ENCODE data around the gene PCED1B. TPM values are rescaled to one million over a fixed set of nuclear protein-coding genes. Genes with fewer than 3 reads are reported as not detected.

The PCED1B gene
- total RNA-seq, 1 experiment from 2014 or later: 0.24 TPM

DNA sequence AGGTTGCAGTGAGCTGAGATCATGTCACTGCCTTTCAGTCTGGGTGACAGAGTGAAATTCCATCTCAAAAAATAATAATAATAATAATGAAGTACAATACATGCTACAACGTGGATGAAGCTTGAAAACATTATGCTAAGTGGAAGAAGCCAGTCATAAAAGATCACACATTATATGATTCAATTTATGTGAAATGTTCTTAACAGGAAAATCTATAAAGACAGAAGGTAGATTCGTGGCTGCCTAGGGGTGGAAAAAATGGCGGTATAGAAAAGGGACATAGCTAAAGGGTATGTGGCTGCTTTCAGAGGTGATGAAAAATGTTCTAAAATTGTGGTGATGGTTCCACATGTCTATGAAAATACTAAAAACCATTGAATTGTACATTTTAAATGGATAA is 41.3 kb downstream of the PCED1B start:
- no peak for DNase-seq (ENCODE audit: low read depth)

DNA sequence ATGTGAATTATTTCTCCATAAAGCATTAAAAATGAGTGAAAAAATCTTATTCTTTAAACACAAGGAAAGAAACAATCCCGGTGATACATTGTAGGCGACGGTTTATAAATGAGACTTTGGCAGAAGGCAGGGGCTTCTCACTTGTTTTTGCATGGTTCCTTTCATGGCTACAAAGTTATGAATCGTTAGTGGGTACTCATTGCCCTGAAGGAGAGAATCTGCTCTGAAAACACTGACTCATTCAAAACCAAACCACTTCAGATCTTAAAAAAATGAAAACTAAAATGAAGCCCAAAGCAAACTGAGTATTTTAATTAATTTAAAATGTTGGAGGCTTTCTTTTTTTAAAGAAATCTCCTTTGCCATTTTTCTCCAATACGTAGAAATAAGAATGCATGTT is 41.7 kb downstream of the PCED1B start:
- peak; percentile 40 for DNase-seq (ENCODE audit: low read depth)

DNA sequence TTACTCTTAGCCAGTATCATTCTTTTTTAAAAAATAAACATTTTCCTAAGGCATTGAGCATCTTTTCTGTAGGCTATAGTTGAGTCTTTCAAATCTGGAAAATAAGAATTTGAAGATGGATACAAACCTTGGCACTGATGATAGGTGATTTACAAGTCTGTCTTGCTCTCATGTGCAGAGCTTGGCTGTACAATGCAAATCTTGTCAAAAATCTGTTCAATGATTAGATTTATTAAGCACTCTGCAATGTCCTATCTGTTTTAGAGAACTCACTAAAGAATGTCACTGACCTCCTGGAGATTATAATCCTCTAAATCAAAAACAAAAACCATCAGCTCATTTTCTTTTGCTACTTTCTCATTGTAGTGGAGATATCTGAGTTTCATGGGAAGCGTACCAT is 43.2 kb downstream of the PCED1B start:
- no peak for DNase-seq (ENCODE audit: low read depth)

DNA sequence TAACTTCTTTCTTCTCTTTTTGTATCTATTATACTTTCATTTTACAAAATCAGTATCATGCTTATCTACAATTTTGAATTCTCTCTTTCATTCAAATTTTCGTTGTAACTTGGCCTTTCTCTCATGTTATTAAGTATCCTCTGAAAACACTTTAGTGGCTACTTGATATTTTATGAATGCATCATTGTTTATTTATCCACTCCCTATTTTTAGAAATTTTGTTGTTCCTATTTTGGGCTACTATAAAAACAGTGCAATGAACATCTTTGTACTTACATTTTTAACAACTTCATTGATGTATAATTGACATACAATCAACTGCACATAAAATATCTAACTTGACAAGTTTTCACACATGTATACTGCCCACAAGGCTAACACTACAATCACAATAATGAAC is 44.3 kb downstream of the PCED1B start:
- DNase-seq (ENCODE audit: low read depth): no peak

DNA sequence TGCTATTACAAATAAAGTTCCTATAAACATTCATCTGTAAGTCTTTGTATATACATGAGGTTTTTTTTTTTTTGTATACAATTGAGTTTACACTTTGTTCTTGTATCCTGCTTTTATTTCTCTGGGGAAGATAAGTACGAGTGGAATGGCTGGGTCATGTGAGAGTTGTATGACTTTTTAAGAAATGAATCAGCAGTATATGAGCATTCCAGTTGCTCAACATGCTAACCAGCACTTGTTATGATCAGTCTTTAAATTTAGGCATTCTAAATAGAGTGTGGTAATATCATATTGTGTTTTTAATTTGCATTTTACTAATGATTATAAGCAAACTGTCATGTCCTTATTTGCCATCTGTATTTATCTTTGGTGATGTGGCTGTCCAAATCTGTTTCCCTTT is 45.0 kb downstream of the PCED1B start:
- no peak for DNase-seq (ENCODE audit: low read depth)

DNA sequence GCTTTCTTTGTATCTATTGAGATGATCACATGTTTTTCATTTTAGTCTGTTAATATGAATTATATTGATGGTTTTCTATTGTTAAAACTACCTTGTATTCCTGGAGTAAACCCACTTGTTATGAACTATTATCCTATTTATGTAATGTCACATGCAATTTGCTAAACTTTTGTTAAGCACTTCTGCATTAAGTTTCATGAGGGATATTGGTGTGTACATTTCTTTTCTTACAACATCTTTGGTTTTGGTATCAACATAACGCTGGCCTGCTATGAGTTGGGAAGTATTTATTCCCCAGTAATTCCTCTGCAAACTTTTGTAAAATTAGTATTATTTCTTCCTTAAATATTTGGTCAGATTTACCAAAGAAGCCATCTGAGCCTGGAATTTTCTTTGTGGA is 46.8 kb downstream of the PCED1B start:
- DNase-seq (ENCODE audit: low read depth): no peak

DNA sequence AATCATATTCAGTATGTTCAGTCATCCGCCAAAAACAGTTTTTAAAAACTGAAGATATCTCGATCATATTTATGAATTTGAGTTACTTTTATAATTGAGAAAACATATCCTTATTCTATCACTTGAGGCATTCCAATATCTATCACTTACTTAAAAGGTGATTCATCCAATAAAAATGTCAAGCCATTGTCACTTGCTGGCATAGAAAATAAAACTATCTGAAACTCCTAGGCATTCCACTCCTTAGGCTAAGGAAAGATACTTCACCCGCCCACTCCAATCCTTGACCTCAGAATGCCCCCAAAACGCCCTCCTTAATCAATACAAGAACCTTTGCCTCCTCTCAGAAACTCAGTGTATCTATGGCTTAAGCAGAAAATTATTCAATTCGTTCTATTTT is 51.6 kb downstream of the PCED1B start:
- DNase-seq (ENCODE audit: low read depth): no peak

DNA sequence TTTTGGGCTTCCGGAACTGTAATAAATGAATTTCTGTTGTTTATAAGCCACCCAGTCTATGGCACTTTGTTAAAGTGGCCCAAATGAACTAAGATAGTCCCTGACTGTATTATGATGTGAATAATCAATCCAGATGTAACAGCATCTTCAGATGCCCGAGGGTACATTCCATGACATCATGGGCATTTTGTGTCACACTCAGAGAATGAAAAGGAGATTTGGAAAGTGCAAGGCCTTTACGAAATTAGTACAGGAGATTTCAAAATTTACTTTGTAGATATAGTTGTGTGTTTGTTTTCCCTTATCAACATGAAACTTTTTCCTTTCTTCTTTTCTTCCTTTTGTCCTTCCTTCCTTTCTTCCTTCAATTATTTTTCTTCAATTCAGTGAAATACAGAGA is 54.6 kb downstream of the PCED1B start:
- DNase-seq (ENCODE audit: low read depth): no peak

DNA sequence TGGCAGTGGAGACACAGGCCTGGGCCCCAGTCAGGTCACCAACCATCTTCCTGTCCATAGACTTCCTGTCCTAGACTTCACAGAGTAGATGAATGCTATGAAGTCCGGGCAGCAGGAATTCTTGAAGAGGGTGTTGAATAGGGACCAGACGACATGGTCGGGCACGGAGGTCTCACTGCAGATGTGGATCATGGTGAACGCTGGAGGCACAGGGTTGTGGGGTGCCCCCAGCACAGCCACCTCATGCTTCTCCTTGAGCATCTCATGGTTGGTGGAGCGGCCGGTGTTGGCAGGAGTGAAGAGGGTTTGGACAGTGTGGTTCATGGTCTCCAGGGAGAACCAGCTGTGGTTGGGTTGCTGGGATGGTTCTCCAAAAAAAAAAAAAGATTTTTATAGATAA is 56.2 kb downstream of the PCED1B start:
- no peak for DNase-seq (ENCODE audit: low read depth)

DNA sequence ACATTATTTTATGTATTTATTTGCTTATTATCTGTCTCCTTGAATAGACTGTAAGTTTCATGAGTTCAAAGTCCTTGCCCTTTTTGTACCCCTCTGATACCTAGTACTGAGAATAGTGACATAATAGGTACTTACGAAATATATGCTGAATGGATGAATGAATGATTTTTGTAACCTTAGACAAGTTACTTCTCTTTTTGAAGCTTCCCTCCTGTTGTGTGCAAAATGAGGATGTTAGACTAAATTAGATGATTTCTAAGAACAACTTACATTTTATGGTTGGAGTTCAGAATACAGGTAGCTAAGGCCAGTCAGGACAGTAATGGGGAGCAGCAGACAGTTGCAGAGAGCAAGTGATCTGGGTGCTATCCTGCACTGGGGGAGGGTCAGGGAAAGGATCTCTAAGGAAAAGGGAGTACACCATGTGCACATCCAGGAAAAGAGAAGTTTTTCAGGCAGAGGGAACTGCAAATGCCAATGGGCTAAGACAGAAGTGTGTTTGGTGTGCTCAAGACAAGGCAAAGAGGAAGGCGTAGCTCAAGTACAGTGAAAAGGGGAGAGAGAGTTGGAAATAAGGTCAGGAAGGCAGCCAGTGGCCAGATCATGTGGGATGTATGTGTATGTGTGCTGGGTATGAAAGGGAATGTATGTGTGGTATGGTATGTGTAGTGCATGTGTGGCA is 59.7 kb downstream of the PCED1B start:
- DNase-seq (ENCODE audit: low read depth): no peak

DNA sequence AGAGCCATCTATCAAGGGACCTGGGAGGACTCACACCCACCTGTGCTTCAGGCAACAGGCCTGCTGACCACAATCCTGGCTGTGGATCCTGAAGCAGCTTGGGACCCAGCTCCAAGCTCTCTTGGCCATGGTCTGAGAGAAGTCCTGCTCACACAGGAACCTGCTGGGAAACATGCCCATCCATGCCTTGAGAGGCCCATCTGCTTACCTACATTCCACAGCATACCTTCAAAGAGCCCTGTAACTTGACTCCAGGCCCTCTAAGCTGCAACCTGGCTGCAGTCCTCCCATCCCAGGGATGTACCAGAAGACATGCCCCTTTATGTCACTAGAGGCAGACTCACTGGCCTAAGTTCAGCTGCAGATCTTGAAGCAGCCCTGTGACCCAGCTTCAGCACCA is 62.0 kb downstream of the PCED1B start:
- no peak for DNase-seq (ENCODE audit: low read depth)

DNA sequence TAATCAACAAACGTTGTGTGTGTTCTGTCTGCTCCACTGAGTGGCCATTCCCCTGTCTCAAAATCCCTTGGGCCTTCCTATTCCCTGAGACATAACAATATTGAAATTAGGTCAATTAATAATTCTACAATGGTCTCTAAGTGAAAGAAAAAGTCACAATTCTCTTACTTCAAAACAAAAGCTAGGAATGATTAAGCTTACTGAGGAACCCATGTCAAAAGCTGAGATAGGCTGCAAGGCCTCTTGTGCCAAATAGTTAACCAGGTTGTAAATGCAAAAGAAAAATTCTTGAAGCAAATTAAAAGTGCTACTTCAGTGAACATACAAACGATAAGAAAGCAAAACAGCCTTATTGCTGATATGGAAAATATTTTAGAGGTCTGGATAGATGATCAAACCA is 65.3 kb downstream of the PCED1B start:
- DNase-seq (ENCODE audit: low read depth): no peak

DNA sequence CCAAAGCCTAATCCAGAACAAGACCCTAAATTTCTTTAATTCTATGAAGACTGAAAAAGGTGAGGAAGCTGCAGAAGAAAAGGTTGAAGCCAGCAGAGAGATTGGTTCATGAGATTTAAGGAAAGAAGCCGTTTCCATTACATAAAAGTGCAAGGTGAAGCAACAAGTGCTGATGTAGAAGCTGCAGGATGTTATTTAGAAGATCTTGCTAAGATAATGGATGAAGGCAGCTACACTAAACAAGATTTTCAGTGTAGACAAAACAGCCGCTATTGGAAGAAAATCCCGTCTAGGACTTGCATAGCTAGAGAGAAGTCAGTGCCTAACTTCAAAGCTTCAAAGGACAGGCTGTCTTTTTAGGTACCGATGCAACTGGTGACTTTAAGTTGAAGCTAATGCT is 65.8 kb downstream of the PCED1B start:
- DNase-seq (ENCODE audit: low read depth): no peak

DNA sequence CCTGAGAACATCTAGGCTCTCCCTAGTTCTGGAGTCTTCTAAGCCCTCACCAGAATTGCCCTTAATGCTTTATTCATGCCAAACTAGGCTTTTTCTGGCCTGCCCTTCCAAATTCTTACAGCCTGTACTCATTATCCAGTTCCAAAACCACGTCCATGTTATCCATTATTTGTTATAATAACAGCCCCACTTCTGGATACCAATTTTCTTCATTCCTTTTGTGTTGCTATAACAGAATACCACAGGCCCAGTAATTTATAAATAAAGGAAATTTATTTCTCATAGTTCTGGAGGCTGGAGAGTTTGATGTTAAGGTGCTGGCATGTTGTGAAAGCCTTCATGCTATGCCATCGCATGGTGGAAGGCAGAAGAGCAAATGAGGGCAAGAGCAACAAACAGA is 68.3 kb downstream of the PCED1B start:
- no peak for DNase-seq (ENCODE audit: low read depth)

DNA sequence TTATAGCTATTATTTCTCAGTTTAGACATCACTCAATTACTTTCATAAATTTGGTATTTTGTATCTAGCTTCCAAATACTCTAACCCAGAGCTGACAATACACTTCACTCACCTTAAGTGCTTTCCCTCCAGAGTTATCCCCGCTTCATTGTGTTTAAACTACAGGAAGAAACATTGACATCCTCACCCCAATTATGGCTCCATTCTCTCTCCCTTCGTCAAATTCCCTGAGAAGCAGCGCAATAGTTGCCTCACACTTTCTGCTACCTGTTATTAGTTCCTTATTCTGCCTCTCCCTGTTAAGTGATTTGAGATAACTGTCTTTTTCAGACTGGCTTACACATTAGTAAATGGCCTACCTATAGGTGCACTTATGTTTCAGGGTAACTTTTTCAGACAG is 69.7 kb downstream of the PCED1B start:
- no peak for DNase-seq (ENCODE audit: low read depth)

DNA sequence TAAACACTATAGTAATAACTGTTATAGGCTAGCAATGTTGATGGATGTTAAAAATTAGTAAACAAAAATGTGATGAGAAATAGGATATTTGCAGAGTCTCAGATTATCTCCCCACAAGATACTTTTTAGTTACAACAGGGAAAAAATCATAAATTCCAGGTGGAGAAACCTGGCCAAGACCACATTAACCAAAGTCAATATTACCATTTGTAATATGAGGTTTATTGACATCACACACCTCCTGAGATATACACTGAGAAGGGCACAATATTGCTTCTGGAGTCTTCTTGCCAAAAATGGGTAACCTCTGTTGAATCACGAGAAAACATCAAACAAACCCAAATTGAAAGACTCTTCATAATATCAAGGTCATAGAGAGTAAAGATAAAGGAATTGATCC is 72.7 kb downstream of the PCED1B start:
- no peak for DNase-seq (ENCODE audit: low read depth)

DNA sequence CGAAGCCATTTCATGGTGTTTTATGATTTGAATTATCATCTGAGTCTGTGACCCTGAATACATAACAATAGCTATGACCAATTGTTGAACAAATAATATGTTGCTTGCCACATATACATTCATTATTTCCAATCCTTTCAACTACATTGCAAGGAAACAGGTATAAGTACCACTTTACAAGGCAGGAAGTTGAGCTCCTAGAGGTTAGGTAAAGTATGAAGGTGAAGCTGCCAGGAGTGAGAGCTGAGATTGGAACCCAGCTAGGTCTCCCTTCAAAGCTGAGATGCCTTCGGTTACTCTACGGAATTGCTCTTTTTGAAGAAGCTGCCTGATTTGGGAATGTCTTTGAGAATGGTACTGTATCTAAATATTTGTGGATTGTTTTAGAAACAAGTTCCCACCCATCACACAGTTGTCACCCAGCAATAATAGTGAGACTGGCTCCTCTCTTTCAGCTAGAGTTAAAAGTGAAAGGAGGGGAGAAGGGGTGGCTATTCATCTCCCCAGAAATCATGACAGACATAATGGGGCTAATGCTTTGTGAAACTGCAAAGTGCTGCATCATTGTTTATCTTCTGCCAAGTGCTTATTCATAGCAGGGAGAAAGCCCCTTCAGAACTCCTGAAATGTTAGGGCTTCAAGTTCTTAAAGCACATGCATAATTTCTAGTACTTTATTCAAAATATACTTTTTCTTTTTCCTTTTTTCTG is 76.2 kb downstream of the PCED1B start:
- DNase-seq (ENCODE audit: low read depth): no peak

DNA sequence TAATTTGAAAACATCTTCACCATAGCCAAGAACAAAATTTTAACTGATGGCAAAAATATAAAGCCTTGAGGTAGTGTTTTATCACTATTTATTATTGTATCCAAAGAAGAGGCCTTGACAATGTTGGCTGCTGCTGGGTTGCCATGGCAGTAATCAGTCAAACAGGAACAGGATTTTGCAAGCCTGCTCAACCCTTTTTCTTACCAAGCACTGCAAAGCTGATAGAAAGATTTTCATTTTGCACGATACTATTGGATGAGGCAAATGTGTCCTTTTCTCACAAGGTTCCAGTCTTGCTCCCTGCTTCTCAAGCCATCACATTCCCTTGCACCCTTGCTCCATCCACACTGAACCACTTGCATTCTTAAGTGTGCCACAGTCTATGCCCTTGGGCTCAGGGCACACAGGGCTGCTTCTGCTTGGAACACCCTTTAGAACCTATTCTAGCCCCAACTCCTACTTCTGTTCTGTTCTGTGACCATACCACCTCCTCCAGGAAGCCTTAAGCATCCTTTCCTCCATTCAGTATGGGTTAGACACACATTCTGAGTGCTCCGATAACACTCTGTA is 76.8 kb downstream of the PCED1B start:
- DNase-seq (ENCODE audit: low read depth): no peak

DNA sequence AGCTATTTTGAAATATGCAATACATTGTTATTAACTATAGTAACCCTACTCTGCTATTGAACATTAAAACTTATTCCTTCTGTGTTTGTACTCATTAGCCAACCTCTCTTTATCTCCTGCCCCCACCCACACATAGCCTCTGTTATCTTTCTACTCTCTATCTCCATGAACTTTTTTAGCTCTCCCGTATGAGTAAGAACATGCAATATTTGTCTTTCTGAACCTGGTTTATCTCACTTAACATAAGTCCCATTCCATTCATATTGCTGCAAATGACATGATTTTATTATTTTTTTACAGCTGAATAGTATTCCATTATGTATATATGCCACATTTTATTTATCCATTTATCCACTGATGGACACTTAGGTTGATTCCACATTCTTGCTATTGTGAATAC is 79.4 kb downstream of the PCED1B start:
- no peak for DNase-seq (ENCODE audit: low read depth)

DNA sequence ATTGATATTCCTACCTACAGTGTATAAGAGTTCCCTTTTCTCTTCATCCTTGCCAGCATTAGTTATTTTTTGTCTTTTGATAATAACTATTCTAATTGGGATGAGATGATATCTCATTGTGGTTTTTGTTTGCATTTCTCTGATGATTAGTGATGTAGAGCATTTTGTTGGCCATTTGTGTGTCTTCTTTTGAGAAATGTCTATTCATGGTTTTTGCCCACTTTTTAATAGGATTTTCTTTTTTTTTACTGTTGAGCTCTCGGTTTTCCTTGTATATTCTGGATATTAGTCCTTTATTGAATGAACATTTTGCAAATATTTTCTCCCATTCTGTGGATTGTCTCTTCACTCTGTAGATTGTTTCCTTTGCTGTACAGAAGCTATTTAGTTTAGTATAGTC is 79.9 kb downstream of the PCED1B start:
- no peak for DNase-seq (ENCODE audit: low read depth)

DNA sequence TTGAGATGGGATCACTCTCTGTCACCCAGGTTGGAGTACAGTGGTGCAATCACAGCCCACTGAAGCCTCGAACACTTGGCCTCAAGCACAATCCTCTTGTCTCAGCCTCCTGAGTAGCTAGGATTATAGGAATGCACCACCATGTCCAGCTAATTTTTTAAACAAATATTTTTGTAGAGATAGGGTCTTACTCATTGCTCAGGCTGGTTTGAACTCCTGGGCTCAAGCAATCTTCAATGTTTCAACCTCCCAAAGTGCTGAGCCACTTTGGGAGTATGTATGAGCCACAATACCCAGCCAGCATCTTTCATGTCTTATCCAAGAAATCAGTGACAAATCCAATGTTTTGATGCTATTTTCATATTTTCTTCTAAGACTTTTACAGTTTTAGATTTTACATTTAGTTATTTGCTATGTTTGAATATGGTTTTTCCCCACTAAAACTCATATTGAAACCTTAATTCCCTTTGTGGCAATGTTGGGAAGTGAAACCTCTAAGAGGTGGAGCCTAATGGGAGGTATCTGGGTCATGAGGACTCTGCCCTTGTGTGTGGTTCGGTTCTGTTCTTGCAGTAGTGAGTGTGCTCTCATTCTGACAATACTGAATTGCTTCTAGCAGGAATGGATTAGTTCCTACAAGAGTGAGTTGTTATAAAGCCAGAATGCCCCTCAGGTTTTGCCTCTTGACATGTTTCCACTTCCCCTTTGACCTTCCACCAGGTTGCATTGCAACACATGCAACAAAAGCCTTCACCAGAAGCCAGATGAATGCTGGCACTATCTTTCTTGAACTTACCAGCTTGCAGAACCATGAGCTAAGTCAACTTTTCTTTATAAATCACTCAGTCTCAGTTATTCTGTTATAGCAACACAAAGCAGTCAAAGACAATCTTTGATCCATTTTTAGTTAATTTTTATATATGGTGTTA is 81.2 kb downstream of the PCED1B start:
- DNase-seq (ENCODE audit: low read depth): no peak

DNA sequence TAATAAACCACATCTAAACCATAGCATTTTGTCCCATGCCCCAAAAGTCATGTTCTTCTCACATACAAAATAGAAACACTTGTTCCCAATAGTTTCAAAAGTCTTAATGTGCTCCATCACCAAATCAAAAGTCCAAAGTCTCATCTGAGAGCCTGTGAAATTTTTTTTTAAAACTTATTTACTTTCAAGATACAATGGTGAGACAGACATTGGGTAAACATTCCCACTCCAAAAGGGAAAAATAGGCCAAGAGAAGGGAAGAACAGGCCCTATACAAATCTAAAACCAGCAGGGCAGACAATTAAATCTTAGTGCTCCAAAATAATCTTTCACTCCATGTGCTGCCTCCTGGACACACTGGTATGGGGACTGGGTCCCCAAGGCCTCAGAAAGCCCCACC is 84.7 kb downstream of the PCED1B start:
- DNase-seq (ENCODE audit: low read depth): no peak

Data from HT1080 (cell line).